Parathyroid adenoma (tissue), 2 donors: ENCODE data around the gene PCTP.

Experiments
- H2AFZ ChIP-seq: fragments of 300-600 bp; sonication (generic); one replicate; pipeline ENCODE4 v1.7.0; 2017; ENCODE audit warnings: antibody characterized with exemption, mild to moderate bottlenecking
- H3K27ac ChIP-seq: fragments of 300-600 bp; sonication (generic); one replicate; pipeline ENCODE4 v1.7.0; 2017
- H3K27me3 ChIP-seq: fragments of 300-600 bp; sonication (generic); one replicate; pipeline ENCODE4 v1.7.0; 2017; ENCODE audit warnings: low read length; ENCODE audit not compliant: control insufficient read depth, insufficient read depth
- H3K36me3 ChIP-seq: fragments of 300-600 bp; sonication (generic); one replicate; pipeline ENCODE4 v1.7.0; 2017; ENCODE audit warnings: low read length; ENCODE audit not compliant: control insufficient read depth, insufficient read depth
- H3K4me1 ChIP-seq: fragments of 300-600 bp; sonication (generic); one replicate; pipeline ENCODE4 v1.7.0; 2017; ENCODE audit warnings: control low read depth
- H3K4me2 ChIP-seq: fragments of 300-600 bp; sonication (generic); one replicate; pipeline ENCODE4 v1.7.0; 2017; ENCODE audit warnings: low read length
- H3K4me3 ChIP-seq: fragments of 300-600 bp; sonication (generic); one replicate; pipeline ENCODE4 v1.7.0; 2017; ENCODE audit warnings: low read depth, low read length
- H3K79me2 ChIP-seq: fragments of 300-600 bp; sonication (generic); one replicate; pipeline ENCODE4 v1.7.0; 2017; ENCODE audit warnings: control low read depth
- H3K9ac ChIP-seq: fragments of 300-600 bp; sonication (generic); one replicate; pipeline ENCODE4 v1.7.0; 2017; ENCODE audit warnings: mild to moderate bottlenecking
- H3K9me3 ChIP-seq: fragments of 300-600 bp; sonication (generic); one replicate; pipeline ENCODE4 v1.7.0; 2017; ENCODE audit warnings: low read length; ENCODE audit not compliant: control insufficient read depth
- CTCF ChIP-seq: fragments of 300-600 bp; sonication (generic); IDR thresholded peaks from one replicate; pipeline ENCODE4 v1.7.0; 2017; ENCODE audit warnings: antibody characterized with exemption, mild to moderate bottlenecking
- donor health status: primary hyperparathyroidism.

The PCTP gene

GRCh38 chr17:55747209-55747608 is 3.6 kb upstream of the PCTP start:
- Histone ChIP-seq H3K9me3 (no peaks in the 10 kb centered on the region), H3K9ac (no peak overlapping the region), H3K36me3 (no peaks in the 10 kb centered on the region), H3K27me3 (no peaks in the 10 kb centered on the region), H3K79me2 (peaks cover 7% of the 10 kb centered on the region), H3K4me1 (peaks cover 4% of the 10 kb centered on the region), H3K27ac (no peak overlapping the region), H2AFZ (no peak overlapping the region), H3K4me2 (no peak overlapping the region), H3K4me3 (no peak overlapping the region)
- TF ChIP-seq CTCF = no peak

GRCh38 chr17:55748841-55749240 is 2.0 kb upstream of the PCTP start:
- no peaks in the 10 kb centered on the region for H3K36me3 ChIP-seq
- H3K9me3 ChIP-seq = no peaks in the 10 kb centered on the region
- H3K9ac ChIP-seq = no peak overlapping the region
- H3K79me2 ChIP-seq = peaks cover 7% of the 10 kb centered on the region
- no peak for TF ChIP-seq CTCF
- H2AFZ ChIP-seq = no peak overlapping the region
- no peak overlapping the region for H3K27ac ChIP-seq
- no peak overlapping the region for H3K4me3 ChIP-seq
- H3K27me3 ChIP-seq = no peaks in the 10 kb centered on the region
- no peak overlapping the region for H3K4me2 ChIP-seq
- peaks cover 4% of the 10 kb centered on the region for H3K4me1 ChIP-seq

GRCh38 chr17:55749985-55750384 is 866 bp upstream of the PCTP start:
- no peak overlapping the region for H3K4me2 ChIP-seq
- H3K4me1 ChIP-seq = peaks cover 4% of the 10 kb centered on the region
- H3K36me3 ChIP-seq = no peaks in the 10 kb centered on the region
- peaks cover 10% of the 10 kb centered on the region for H3K79me2 ChIP-seq
- no peak overlapping the region for H3K9ac ChIP-seq
- no peak overlapping the region for H3K4me3 ChIP-seq
- H3K9me3 ChIP-seq = no peaks in the 10 kb centered on the region
- H2AFZ ChIP-seq = peak overlapping the region; percentile 93
- peak overlapping the region; percentile 76 for H3K27ac ChIP-seq
- no peaks in the 10 kb centered on the region for H3K27me3 ChIP-seq
- no peak for TF ChIP-seq CTCF

- Histone ChIP-seq H3K27me3 (no peaks in the 10 kb centered on the region), H3K27ac (peak overlapping the region; percentile 76), H3K4me1 (peaks cover 4% of the 10 kb centered on the region), H3K9ac (no peak overlapping the region), H3K36me3 (no peaks in the 10 kb centered on the region), H3K4me3 (peak overlapping the region; percentile 68), H3K79me2 (peaks cover 10% of the 10 kb centered on the region), H3K9me3 (no peaks in the 10 kb centered on the region), H3K4me2 (peak overlapping the region; percentile 64), H2AFZ (peak overlapping the region; percentile 93)
- TF ChIP-seq CTCF = no peak
These were observed 934 bp downstream of the PCTP start for GRCh38 chr17:55751720-55752250.

- no peaks in the 10 kb centered on the region for H3K27me3 ChIP-seq
- peaks cover 3% of the 10 kb centered on the region for H3K4me1 ChIP-seq
These were observed 5.8 kb downstream of the PCTP start for GRCh38 chr17:55756689-55757088.

More at GRCh38 chr17:55756689-55757088, 5.8 kb downstream of the PCTP start:
- no peak for TF ChIP-seq CTCF
- H3K9ac ChIP-seq = no peak overlapping the region
- no peaks in the 10 kb centered on the region for H3K36me3 ChIP-seq
- no peak overlapping the region for H2AFZ ChIP-seq
- no peaks in the 10 kb centered on the region for H3K9me3 ChIP-seq
- H3K79me2 ChIP-seq = peaks cover 6% of the 10 kb centered on the region
- H3K27ac ChIP-seq = no peak overlapping the region
- H3K4me2 ChIP-seq = no peak overlapping the region
- H3K4me3 ChIP-seq = no peak overlapping the region
